Natural killer cell treated with Interleukin-12 subunit alpha and Interleukin-12 subunit beta and Interleukin-15 and Interleukin-18, amount 100 ng/mL, for 72 hours (primary cell): ENCODE measurements around the gene DRD3. TPM values are rescaled to one million over a fixed set of nuclear protein-coding genes. Genes with fewer than 3 reads are reported as not detected.
A peak's percentile ranks its signal among the peaks of the same experiment; 100 is the strongest.

Source experiments
- ATAC-seq, 2 donors: fragments of 150-1000 bp; cut with Tn5 transposase in 1 of 2; sonication (Bioruptor Pico), chemical (Tn5 transposase) in 1 of 2; 2 replicates each; pipeline ENCODE4 v1.10.0; 2021
- DNase-seq: peaks from one replicate; pipeline ENCODE4 v3.0.0; 2022; ENCODE audit warnings: low spot score
- H3K27ac Mint-ChIP-seq, 2 donors: 1 replicate in 1 of 2; 2 replicates in 1 of 2; pipeline ENCODE4 v1.8.0; 2022; ENCODE audit warnings: mixed read lengths in 2 of 2, mild to moderate bottlenecking in 1 of 2, moderate library complexity in 1 of 2
- H3K27me3 Mint-ChIP-seq, 2 donors: 1 replicate in 1 of 2; 2 replicates in 1 of 2; pipeline ENCODE4 v1.8.0; 2022; ENCODE audit warnings: mixed read lengths in 2 of 2
- H3K36me3 Mint-ChIP-seq: one replicate; pipeline ENCODE4 v1.8.0; 2022; ENCODE audit warnings: mixed read lengths
- H3K4me1 Mint-ChIP-seq, 2 donors: 1 replicate in 1 of 2; 2 replicates in 1 of 2; pipeline ENCODE4 v1.8.0; 2022; ENCODE audit warnings: low read depth in 2 of 2, mixed read lengths in 2 of 2, mild to moderate bottlenecking in 1 of 2
- H3K4me3 Mint-ChIP-seq: one replicate; pipeline ENCODE4 v1.8.0; 2022; ENCODE audit warnings: mixed read lengths
- H3K9me3 Mint-ChIP-seq: 2 replicates; pipeline ENCODE4 v1.8.0; 2022; ENCODE audit warnings: mixed read lengths
- total RNA-seq, 2 donors: library from RNA; stranded (reverse); gene quantifications; one replicate each; pipeline ENCODE4 v1.2.3, GENCODE V29; 2022

The DRD3 gene
- total RNA-seq: not detected

DNA sequence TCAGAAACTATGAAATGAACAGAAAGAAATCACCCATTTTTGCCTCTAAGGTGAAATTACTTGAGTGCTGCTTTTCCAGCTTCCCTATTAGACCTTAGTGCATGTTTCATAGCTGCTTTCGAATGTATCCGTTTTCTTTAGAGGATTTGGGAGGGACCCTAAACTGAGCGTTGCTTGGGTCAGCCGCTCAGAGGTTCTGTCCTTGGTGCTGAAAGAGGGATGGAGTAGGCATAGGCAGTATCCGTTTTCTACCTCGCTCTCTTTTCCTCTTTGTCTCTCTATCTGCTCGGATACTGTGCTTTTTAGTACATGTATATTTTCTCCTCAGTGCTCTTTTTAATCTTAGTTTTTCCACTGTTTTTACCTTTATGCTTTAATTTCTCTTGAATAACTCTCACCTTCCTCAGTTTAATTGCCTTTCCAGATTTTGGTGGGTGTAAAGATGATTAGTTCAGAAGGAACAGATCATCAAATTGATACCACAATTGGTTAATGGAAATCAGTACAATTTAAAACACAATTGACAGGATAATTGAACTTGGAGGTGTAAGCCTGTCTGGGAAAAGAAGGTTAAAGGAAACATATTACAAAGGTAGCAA, at the start of gene DRD3:
TSS of gene DRD3 (minus strand) at position 283 of the 599 bp plus-strand sequence. CDS start 7,060 bp downstream, outside the sequence.
- H3K36me3 Mint-ChIP-seq: no peaks in the 10 kb centered on the region

DNA sequence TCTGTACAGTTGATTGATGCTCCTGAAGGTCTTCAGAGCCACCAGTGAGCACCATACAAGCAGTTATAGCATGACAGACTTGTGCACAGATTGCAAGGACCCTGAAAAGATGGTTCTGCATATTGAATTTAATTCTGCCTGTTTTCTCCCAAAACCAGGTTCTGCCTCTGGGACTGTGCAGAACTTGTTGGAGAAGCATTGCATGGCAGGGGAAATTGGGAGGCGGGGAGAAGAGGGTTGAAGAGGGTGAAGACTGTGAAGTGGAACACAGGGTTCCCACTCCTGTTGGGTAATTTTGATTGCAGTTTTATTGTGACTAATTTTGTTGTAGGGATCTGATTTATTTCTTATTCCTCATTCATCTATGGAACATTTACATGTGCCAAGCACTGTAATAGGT, 48.2 kb upstream of the DRD3 start:
- Mint-ChIP-seq H3K27me3 (no peaks in the 10 kb centered on the region), H3K36me3 (peaks cover 33% of the 10 kb centered on the region), H3K9me3 (peaks cover 13% of the 10 kb centered on the region), H3K27ac (peak overlapping the region; percentile 97 to 99), H3K4me3 (peak overlapping the region; percentile 83), H3K4me1 (peaks cover 63% of the 10 kb centered on the region in 2 donors)
- no peak for DNase-seq
- no peak for ATAC-seq

More for the DNA sequence above, at the start of gene DRD3:
- Mint-ChIP-seq H3K9me3 (peaks cover 2% of the 10 kb centered on the region), H3K4me1 (peaks cover 3 to 4% of the 10 kb centered on the region in 2 donors), H3K27ac (no peak within 1 kb of the TSS), H3K4me3 (no peak within 1 kb of the TSS), H3K27me3 (peaks cover 0 to 11% of the 10 kb centered on the region in 2 donors)
- ATAC-seq (no peak), DNase-seq (no peak)

DNA sequence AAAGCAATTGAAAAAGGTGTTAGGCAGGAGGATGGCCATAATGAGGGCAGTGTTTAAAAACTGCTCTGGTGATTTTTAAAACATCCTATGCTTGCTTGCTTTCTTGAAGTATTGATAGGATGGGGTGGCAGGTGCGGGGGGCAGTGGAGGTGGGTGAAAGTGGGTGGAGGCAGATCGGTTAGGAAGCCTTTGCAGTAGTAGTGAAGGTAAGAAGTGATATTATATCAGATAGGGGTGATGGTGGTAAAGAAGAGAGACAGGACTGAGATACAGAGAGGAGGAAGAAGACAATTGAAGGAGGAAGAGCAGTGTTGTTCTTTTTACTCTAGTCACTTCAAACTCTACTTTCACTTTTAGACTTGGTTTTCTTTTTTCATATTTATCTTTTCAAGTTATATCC, 47.5 kb upstream of the DRD3 start:
- H3K4me1 Mint-ChIP-seq: peaks cover 63% of the 10 kb centered on the region in 2 donors
- no peak for DNase-seq
- H3K27ac Mint-ChIP-seq: peak overlapping the region; percentile 97 to 99
- H3K9me3 Mint-ChIP-seq: peaks cover 13% of the 10 kb centered on the region
- H3K36me3 Mint-ChIP-seq: peaks cover 33% of the 10 kb centered on the region
- ATAC-seq: no peak
- peak overlapping the region; percentile 83 for H3K4me3 Mint-ChIP-seq
- no peaks in the 10 kb centered on the region for H3K27me3 Mint-ChIP-seq

DNA sequence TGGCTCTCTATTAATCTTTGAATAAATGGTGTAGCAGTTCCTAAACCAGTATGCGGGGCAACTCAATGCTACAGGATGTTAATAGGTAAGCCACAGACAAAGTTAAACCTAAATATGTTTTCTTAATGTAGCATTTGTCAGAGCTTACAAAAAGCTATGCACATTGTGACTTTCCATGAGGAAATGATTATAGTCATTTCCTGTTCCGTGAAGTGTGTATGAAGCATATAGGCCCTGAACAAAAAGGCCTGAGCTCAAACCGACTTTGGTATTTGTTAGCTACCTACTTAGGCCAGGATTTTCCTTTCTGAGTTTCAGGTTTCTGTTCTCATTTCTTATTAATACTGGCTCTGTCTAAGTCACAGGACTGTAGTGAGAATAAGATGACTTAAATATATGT, 44.3 kb upstream of the DRD3 start:
- Mint-ChIP-seq H3K27me3 (no peaks in the 10 kb centered on the region), H3K4me1 (peaks cover 73 to 75% of the 10 kb centered on the region in 2 donors), H3K4me3 (peak overlapping the region; percentile 75), H3K36me3 (peaks cover 33% of the 10 kb centered on the region), H3K9me3 (peaks cover 16% of the 10 kb centered on the region), H3K27ac (peak overlapping the region; percentile 97 to 99)
- ATAC-seq (peak; percentile 64 to 76), DNase-seq (no peak)

DNA sequence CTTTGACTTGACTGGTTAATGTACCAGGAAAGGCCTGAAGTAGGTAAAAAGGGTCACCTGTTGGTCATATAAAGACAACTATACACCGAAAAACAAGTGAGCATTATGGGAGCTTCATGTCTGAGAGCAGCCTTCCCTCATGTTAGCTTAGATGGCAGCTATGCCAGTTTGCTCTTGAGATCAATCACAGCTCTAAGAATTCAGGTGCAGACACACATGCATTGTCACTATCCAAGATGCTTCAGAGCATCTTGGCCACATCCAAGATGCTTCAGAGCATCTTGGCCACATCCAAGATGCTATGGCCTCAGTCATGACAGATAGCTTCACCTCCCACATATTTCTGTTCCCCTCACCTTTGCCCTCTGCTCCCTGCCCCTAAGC, 43.0 kb upstream of the DRD3 start:
- Mint-ChIP-seq H3K4me3 (peak overlapping the region; percentile 85), H3K27ac (peak overlapping the region; percentile 97 to 99), H3K36me3 (peaks cover 33% of the 10 kb centered on the region), H3K4me1 (peaks cover 66% of the 10 kb centered on the region in 2 donors), H3K9me3 (peaks cover 16% of the 10 kb centered on the region), H3K27me3 (no peaks in the 10 kb centered on the region)
- DNase-seq (no peak), ATAC-seq (peak; percentile 37 to 43)

DNA sequence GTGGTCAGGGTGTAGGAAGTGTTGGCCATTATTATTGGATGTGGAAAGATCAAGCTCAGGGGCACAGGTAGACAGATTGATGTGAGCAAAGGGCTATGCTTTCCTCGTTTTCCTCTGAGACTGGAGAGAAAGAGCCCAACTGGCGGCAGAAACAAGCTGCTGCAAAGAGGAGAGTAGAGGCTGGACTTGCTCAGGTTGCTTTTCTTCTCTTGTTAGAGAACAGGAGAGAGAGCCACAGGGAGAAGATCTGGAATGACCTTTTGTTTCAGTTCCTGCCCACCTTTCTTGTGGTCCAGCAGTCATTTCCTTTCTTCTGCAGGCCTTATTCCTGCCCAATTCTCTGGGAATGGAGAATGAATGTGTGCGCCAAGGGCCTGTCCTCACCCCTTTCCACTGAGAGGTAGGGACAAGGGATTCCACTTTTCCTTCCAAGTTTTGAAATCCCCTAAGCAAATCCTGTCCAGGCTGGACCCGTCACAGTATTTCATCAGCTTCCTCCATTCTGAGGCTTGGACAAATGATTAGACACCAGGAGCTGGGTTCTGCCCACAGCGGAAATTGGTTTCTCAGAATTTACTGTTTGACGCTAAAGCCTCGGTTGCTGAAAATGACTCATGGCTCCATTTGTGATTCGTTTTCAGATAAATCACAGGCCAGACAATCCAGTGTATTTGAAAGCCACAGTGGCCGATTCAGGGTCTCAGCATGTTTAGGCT, 42.5 kb upstream of the DRD3 start:
- Mint-ChIP-seq H3K9me3 (peaks cover 16% of the 10 kb centered on the region), H3K27ac (peak overlapping the region; percentile 97 to 99), H3K36me3 (peaks cover 29% of the 10 kb centered on the region), H3K4me1 (peaks cover 60 to 63% of the 10 kb centered on the region in 2 donors), H3K4me3 (peak overlapping the region; percentile 85), H3K27me3 (no peaks in the 10 kb centered on the region)
- peak; percentile 81 for DNase-seq
- ATAC-seq: peak; percentile 78 to 87

DNA sequence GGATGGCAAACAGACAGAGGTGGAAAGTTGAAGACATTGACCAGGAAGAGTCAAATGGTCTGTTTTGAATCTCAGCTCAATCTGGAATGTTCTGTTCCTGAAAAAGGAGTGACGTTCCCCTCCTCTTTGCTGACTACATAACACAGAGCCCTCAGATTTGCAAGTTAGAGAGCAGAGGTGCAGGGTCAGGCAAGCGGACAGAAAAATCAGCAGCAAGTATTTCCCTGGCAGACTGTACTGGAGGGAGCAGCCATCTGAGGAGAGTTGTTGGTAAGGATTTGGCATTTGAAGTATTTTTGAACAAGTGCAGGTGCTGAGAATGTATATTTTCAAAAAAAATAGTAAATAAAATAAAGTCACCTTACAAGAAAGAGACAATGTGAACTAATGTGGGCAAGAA, 40.9 kb upstream of the DRD3 start:
- Mint-ChIP-seq H3K27me3 (no peaks in the 10 kb centered on the region), H3K4me3 (peak overlapping the region; percentile 85), H3K36me3 (peaks cover 13% of the 10 kb centered on the region), H3K4me1 (peaks cover 47% of the 10 kb centered on the region in 2 donors), H3K27ac (peak overlapping the region; percentile 97 to 99), H3K9me3 (peaks cover 7% of the 10 kb centered on the region)
- DNase-seq: no peak
- no peak for ATAC-seq

DNA sequence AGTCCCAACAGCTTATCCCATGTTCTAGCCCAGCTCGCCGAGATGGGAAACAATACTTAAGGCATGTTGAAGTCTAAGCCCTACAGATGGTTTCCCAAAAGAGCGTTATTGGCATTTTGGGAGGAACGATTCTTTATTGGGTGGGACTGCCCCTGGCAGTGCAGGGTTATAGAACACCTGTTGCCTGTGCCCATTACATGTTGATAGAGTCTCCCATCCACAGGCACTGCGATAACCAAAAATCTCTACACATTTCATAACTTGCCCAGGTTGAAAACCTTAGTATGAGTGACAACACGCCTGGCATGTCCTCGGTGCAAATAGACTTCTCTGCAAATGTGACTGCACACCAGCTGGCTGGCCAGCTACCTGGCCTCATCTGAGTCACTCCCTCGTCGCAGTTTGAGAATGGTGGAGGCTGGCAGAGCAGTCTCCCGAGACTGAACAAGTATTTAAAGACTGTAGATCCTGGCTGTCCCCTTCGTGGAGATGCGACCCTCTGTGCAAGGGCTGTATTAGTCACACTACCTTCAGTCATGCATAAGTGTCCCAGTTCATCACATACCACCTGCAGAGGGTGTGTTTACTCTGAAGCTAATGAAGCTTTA, 39.8 kb upstream of the DRD3 start:
- H3K4me3 Mint-ChIP-seq: no peak overlapping the region
- peak overlapping the region in 1 of 2 donors; percentile 97 for H3K27ac Mint-ChIP-seq
- no peak for ATAC-seq
- H3K36me3 Mint-ChIP-seq: peaks cover 5% of the 10 kb centered on the region
- peaks cover 3% of the 10 kb centered on the region for H3K9me3 Mint-ChIP-seq
- peaks cover 40 to 42% of the 10 kb centered on the region in 2 donors for H3K4me1 Mint-ChIP-seq
- no peak for DNase-seq
- H3K27me3 Mint-ChIP-seq: no peaks in the 10 kb centered on the region

DNA sequence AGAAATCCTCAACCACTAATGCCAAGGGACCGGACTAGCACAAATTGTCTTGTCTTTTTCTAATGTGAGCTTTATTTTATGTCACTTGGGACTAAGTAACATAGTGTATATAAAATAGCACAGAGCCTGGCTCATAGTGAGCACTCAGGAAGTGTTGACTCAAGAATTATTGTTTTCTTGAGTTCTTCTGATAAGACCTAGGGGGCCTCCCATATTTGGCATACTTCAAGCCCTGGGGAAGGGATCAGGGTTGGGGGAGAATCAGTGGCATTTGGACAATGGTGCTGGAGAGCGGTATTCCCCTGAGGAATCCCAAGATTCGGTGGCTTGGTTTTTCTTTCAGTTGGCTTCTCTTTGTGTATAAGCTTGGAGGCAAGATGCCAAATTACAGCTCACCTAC, 39.2 kb upstream of the DRD3 start:
- no peak overlapping the region for H3K27ac Mint-ChIP-seq
- peaks cover 3% of the 10 kb centered on the region for H3K9me3 Mint-ChIP-seq
- no peak overlapping the region for H3K4me3 Mint-ChIP-seq
- peaks cover 33 to 36% of the 10 kb centered on the region in 2 donors for H3K4me1 Mint-ChIP-seq
- no peaks in the 10 kb centered on the region for H3K36me3 Mint-ChIP-seq
- ATAC-seq (no peak), DNase-seq (no peak)
- no peaks in the 10 kb centered on the region for H3K27me3 Mint-ChIP-seq

DNA sequence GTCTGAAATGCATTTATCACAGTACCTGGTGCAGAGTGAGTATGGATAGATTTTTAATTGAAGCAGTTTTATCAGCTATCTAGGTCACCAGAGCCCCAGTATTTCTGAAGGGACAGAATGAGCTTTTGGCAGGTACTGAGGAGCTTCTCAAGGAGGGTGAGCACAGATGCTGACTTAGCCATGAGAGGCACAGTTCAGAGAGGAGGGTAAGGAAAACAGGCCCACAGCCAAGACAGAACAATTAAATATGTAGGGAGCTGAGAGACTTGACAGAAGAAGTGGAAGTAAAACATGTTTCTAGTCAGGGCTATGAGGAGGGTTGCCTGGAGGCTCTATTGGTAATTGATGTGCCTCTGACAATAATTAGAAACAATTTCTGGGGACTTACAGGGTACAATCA, 38.4 kb upstream of the DRD3 start:
- Mint-ChIP-seq H3K4me3 (no peak overlapping the region), H3K27me3 (no peaks in the 10 kb centered on the region), H3K9me3 (peaks cover 3% of the 10 kb centered on the region), H3K4me1 (peaks cover 31% of the 10 kb centered on the region in 2 donors), H3K36me3 (no peaks in the 10 kb centered on the region), H3K27ac (no peak overlapping the region)
- DNase-seq: no peak
- no peak for ATAC-seq

DNA sequence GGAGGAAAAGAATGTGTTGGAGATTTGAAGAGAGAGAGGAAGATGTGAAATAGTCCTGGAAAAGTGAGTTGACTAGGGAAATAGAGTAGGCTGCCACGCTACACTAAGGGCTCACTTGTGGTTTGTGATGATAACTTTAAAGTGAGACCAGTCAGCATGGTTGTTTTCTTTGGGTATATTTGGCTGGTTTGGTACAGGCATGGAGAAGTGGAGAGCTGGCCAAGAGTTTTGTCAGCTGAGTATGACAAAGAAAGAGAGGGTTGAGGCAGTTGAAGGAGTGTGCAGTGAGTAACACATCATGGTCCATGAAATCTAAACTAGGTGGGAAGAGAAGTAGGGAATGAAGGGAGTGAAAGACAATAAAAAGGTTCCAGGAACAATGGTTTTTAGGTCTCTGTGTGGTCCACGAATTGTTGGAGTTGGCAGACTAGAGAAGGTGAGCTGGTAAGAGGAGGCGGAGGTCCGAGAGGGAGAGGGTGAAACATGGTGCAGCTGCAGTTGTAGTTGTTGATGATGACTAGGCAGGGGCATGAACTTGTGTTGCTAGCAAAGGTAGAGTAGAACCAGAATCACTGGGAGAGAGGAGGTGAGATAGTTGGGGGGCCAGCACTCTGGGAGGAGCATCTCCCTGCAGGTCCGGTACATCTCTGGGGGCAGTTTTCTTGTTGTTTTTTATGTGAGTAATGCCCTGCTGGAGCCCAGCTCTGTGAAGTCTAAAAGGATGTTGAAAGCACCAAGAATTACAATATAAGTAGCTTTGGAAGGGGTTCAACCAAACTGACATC, 37.5 kb upstream of the DRD3 start:
- no peak overlapping the region for H3K4me3 Mint-ChIP-seq

DNA sequence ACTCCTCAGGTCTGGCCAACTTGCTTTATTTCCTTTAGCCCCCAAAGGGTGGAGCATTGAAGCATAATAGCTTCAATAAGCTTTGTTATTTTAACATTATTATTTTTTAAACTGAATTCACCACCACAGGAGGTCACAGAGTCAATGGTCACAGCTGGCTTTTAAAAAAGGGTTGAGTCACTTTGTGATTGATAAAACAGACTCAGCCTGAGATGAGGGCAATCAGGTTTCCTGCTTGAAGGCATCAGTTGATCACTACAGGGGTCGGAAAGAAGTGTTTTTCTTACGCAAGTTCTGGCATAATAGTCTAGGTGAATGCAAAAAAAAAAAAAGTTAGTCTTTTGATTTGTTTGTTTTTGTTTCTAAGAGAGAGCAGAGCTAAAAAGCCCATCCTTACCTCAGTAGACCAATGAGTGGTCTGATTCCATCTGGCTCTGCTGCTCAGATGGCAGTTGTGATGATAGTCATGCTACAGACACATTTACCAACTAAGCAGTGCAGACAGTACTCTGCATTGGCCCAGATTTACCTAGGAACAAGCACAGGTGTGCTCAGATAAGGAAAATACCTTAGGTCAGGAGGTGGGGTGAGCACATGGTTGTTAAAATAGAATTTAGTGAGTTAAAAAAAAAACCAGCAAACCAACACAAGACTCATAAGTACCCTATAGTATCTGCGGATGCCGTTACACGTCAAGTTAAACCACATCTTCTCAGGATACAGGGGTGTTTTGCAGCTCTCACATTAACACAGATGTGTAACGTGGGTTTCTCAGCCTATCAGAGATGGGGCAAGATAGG, 35.9 kb upstream of the DRD3 start:
- Mint-ChIP-seq H3K27ac (no peak overlapping the region), H3K36me3 (peaks cover 4% of the 10 kb centered on the region), H3K27me3 (no peaks in the 10 kb centered on the region), H3K4me3 (no peak overlapping the region), H3K9me3 (no peaks in the 10 kb centered on the region), H3K4me1 (peaks cover 6 to 13% of the 10 kb centered on the region in 2 donors)
- peak; percentile 77 to 83 for ATAC-seq
- peak; percentile 77 for DNase-seq

More for the DNA sequence above, 37.5 kb upstream of the DRD3 start:
- H3K4me1 Mint-ChIP-seq: peaks cover 22 to 28% of the 10 kb centered on the region in 2 donors
- peaks cover 3% of the 10 kb centered on the region for H3K9me3 Mint-ChIP-seq
- ATAC-seq (no peak), DNase-seq (no peak)
- no peaks in the 10 kb centered on the region for H3K27me3 Mint-ChIP-seq
- no peak overlapping the region for H3K27ac Mint-ChIP-seq
- no peaks in the 10 kb centered on the region for H3K36me3 Mint-ChIP-seq
